BE2C (cell line): ENCODE results near the gene ATG4D.
A peak's percentile ranks its signal among the peaks of the same experiment; 100 is the strongest.

Experiments
- DNase-seq: peaks from one replicate; pipeline ENCODE4 v3.0.0-alpha.2; 2020
- H3K27me3 ChIP-seq: fragments of 250-450 bp; sonication (Bioruptor Pico); 2 replicates; pipeline ENCODE4 v1.5.1; 2020; ENCODE audit warnings: mild to moderate bottlenecking
- H3K36me3 ChIP-seq: fragments of 250-450 bp; sonication (Bioruptor Pico); 2 replicates; pipeline ENCODE4 v1.5.1; 2020; ENCODE audit warnings: mild to moderate bottlenecking
- H3K4me1 ChIP-seq: fragments of 250-450 bp; sonication (Bioruptor Pico); 2 replicates; pipeline ENCODE4 v1.5.1; 2020
- H3K4me3 ChIP-seq: 2 replicates; pipeline ENCODE4 v1.5.1; 2011; ENCODE audit warnings: low read depth, low read length
- H3K9me3 ChIP-seq: fragments of 250-450 bp; sonication (Bioruptor Pico); 2 replicates; pipeline ENCODE4 v1.5.1; 2020
- TF ChIP-seq, protein P1 (sequence below): IDR thresholded peaks from 2 replicates; pipeline ENCODE4 v1.5.1; 2012; ENCODE audit warnings: mild to moderate bottlenecking, low read depth, low read length

The ATG4D gene

DNA sequence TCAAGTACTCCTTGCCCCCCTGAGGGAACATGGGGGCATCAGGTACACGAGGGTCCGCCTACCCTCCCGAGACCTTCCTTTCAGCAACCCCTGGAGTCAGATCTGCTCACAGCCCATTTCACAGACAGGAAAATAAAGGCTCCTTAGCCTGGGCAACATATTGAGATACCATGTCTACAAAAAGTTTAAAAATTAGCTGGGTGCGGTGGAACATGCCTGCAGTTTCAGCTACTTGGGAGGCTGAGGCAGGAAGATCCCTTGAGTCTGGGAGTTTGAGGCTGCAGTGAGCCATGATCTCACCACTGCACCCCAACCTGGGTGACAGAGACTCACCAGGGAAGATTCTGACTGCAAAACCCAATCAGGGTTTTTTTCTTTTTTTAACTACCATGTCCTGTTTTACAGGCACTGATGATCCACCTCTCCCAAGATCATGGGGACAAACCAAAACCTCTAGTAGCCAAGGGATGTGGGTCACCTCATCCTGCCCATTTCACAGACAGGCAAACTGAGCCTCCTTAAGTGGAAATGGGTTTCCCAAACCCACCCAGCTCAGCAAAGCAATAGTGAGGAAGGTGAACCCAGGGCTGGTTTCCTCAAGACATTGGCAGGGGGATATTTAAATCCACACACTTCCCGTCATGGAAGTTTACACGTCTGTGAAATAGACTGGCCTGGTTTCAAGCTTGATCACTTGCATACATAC lies 31.5 kb downstream of the ATG4D start:
- no peak for DNase-seq
- Histone ChIP-seq H3K4me3 (no peak overlapping the region), H3K4me1 (no peaks in the 10 kb centered on the region), H3K27me3 (no peaks in the 10 kb centered on the region), H3K9me3 (no peaks in the 10 kb centered on the region), H3K36me3 (no peaks in the 10 kb centered on the region)
- TF ChIP-seq, protein P1, sequence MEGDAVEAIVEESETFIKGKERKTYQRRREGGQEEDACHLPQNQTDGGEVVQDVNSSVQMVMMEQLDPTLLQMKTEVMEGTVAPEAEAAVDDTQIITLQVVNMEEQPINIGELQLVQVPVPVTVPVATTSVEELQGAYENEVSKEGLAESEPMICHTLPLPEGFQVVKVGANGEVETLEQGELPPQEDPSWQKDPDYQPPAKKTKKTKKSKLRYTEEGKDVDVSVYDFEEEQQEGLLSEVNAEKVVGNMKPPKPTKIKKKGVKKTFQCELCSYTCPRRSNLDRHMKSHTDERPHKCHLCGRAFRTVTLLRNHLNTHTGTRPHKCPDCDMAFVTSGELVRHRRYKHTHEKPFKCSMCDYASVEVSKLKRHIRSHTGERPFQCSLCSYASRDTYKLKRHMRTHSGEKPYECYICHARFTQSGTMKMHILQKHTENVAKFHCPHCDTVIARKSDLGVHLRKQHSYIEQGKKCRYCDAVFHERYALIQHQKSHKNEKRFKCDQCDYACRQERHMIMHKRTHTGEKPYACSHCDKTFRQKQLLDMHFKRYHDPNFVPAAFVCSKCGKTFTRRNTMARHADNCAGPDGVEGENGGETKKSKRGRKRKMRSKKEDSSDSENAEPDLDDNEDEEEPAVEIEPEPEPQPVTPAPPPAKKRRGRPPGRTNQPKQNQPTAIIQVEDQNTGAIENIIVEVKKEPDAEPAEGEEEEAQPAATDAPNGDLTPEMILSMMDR, result no peak

DNA sequence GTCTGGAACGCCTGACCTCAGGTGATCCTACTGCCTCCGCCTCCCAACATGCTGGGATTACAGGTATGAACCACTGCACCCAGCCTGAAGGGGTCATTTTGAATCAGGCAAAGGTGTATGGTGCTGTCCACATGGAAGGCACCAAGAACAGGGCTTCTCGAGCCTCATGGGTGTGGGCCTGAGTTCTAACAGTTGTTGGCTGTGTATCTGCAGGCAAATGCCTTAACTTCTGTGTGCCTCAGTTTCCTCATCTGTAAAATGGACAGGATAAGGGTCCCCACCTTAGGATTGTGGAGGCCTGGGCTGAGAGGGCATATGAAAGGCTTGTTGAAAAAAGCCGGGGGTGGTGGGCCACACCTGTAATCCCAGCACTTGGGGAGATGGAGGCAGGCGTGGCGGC lies 34.2 kb downstream of the ATG4D start:
- Histone ChIP-seq H3K9me3 (no peaks in the 10 kb centered on the region), H3K4me3 (no peak overlapping the region), H3K4me1 (no peaks in the 10 kb centered on the region), H3K36me3 (no peaks in the 10 kb centered on the region), H3K27me3 (no peaks in the 10 kb centered on the region)
- DNase-seq, result no peak
- TF ChIP-seq, protein P1, result no peak

DNA sequence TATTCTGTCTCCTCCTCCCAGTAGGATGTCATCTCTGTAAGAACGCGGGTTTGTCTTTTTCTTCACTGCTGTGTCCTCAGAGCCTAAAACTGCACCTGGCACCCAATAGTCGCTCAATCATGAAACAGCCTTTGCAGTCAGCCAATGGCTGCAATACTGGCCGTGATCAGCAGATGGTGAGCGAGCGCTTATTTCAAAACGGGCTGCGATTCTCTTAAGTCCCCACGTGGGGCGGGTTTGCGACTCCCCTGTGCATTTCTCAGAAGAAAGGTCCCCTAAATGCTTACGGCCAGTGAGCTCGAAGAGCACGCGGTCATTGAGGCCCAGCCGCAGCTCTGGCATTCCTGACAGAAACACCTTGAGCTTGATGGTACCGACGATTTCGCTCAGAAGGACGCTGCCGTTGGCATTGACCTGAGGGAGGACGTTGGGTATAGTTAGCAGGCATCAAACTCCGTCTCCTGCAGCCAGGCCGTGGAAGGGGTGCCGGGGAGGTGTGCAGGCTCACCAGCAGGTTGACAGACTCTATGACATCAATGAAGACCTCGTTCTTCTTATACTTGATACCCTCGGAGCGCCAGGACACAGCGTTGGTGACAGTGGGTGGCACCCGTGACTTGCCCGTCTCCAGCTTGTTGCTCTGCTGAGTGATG lies 37.4 kb downstream of the ATG4D start:
- Histone ChIP-seq H3K27me3 (no peaks in the 10 kb centered on the region; the same call in 1 of the 2 replicates), H3K9me3 (no peaks in the 10 kb centered on the region), H3K4me3 (peak overlapping the region; percentile 39), H3K36me3 (no peaks in the 10 kb centered on the region), H3K4me1 (no peaks in the 10 kb centered on the region)
- DNase-seq, result peak; percentile 91
- TF ChIP-seq, protein P1, result peak; percentile 100

DNA sequence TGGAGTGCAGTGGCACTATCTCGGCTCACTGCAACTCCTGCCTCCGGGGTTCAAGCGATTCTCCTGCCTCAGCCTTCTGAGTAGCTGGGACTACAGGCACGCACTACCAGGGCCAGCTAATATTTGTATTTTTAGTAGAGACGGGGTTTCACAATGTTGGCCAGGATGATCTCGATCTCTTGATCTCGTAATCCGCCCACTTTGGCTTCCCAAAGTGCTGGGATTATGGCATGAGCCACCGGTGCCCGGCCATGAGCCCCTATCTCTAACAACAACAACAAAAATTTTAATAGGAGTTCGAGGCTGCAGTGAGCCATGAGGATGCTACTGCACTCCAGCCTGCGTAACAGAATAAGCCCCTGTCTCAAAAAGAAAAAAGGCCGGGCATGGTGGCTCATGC lies 38.4 kb downstream of the ATG4D start:
- Histone ChIP-seq H3K36me3 (no peaks in the 10 kb centered on the region), H3K27me3 (peaks cover 7% of the 10 kb centered on the region), H3K9me3 (no peaks in the 10 kb centered on the region), H3K4me1 (no peaks in the 10 kb centered on the region), H3K4me3 (no peak overlapping the region)
- TF ChIP-seq, protein P1, result no peak
- DNase-seq, result no peak

DNA sequence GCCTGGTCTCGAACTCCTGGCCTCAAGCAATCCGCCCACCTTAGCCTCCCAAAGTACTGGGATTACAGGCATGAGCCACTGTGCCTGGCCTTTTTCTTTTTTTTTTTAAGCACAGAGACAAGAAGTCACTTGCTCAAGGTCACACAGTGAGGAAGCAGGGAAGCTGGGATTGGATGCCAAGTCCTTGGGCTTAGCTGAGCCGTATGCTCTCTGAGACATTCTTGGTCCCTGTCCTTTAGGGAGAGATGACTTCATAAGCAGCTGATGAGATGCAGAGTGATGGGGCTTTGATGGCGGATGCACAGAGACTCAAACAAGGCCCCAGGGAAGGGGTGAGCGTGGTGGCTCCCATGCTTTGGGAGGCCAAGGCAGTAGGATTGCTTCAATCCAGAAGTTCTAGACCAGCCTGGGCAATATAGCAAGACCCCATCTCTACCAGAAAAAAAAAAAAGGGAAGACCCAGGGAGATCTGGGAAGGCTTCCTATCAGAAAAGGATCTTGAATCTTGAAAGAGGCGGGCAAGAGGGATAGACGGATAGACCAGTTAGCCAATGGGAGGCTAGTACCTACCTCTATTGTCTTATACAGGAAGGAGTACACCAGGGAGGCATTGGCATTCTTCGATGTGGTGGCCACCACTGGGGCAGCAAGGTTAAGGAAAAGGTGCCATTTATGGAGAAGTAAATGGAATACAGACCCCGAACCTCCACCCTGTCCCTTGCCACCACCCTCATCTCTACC lies 39.5 kb downstream of the ATG4D start:
- no peaks in the 10 kb centered on the region for H3K4me1 ChIP-seq
- H3K4me3 ChIP-seq, result no peak overlapping the region
- no peaks in the 10 kb centered on the region for H3K9me3 ChIP-seq
- TF ChIP-seq, protein P1, result no peak
- peaks cover 16% of the 10 kb centered on the region for H3K27me3 ChIP-seq
- H3K36me3 ChIP-seq, result no peaks in the 10 kb centered on the region
- no peak for DNase-seq
